Bronchial epithelial cell (primary cell): ENCODE data around the gene PRDM15. TPM values are rescaled to one million over a fixed set of nuclear protein-coding genes. Genes with fewer than 3 reads are reported as not detected.

Experiments used
- DNase-seq: peaks from one replicate; pipeline ENCODE4 v3.0.0-alpha.2; 2010; ENCODE audit warnings: low read depth
- FAIRE-seq: peaks from 2 replicates; lab custom pipeline; 2011; peaks lifted over from hg19 to GRCh38; lab: Jason Lieb, UNC
- H3K27me3 ChIP-seq: 2 replicates; pipeline ENCODE4 v1.5.1; 2011; ENCODE audit warnings: low read length; ENCODE audit not compliant: control insufficient read depth, insufficient read depth
- H3K36me3 ChIP-seq: 2 replicates; pipeline ENCODE4 v1.5.1; 2011; ENCODE audit warnings: low read length; ENCODE audit not compliant: control insufficient read depth, insufficient read depth
- H3K4me3 ChIP-seq: 2 replicates; pipeline ENCODE4 v1.5.1; 2011; ENCODE audit warnings: mild to moderate bottlenecking, low read depth, low read length, control low read depth
- CTCF ChIP-seq: IDR thresholded peaks from 2 replicates; pipeline ENCODE4 v1.5.1; 2011; ENCODE audit warnings: mild to moderate bottlenecking, moderate library complexity, low read length, control low read depth, inconsistent platforms; ENCODE audit not compliant: insufficient read depth, severe bottlenecking
- total RNA-seq: library from RNA; depleted of rRNA; stranded (reverse); fragments of >200 nt; gene quantifications from 2 replicates; pipeline ENCODE4 v1.2.1, GENCODE V29; 2014

PRDM15 gene
- total RNA-seq, 1 donor from 2014 or later = 6.1 TPM

DNA sequence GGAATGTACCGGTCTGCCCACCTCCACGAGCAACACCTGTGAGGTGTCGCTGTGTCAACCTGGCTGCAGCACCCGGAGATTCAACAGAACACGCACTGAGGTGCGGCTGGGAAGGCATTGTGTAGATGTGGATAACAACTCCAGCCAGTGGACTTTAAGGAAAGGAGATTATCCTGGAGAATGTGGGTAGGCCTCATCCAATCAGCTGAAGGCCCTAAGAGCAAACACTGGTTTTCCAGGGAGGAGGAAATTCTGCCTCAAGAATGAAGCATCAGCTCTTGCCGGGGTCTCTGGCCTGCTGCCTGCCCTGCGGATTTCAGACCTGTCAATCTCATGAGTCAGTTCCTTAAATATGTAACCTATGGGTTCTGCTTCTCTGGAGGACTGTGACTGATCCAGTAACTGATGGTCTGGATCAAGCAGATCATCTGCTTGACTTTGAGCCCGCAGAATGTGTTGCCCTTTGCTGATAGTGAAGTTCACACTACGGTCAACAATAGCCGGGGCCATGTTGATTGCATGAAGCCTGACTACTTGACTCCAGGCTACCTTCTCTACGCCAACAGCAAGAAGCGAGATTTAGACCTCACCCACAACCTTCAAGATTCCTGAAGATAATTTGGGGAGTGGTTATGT is 15.9 kb upstream of the PRDM15 start:
- peak; percentile 7 for FAIRE-seq
- H3K36me3 ChIP-seq = peaks cover 1% of the 10 kb centered on the region

GRCh38 chr21:41894511-41894910 is 15.4 kb upstream of the PRDM15 start:
- DNase-seq (no peak), FAIRE-seq (no peak)
- H3K4me3 ChIP-seq = no peak overlapping the region
- no peaks in the 10 kb centered on the region for H3K27me3 ChIP-seq
- no peak for TF ChIP-seq CTCF
- H3K36me3 ChIP-seq = peaks cover 1% of the 10 kb centered on the region

More for the DNA sequence above, 15.9 kb upstream of the PRDM15 start:
- DNase-seq = peak; percentile 49
- no peak for TF ChIP-seq CTCF
- Histone ChIP-seq H3K4me3 (no peak overlapping the region), H3K27me3 (no peaks in the 10 kb centered on the region)

DNA sequence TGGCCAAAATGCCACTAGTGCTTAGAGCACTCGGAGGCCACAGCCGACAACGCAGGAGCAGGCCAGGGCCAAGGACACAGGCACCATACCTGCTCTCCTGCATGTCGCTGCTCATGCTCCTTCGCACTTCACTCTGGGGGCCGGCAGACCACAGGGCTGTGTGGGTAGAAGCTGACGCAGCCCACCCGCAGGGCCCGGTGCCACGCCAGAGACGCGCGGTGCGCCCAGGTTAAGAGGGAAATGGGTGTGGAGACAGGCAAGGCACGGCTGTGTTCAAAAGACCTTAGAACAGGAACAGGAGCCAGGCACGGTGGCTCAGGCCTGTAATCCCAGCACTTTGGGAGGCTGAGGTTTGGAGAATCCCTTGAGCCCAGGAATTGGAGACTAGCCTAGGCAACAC is 13.6 kb upstream of the PRDM15 start:
- no peak for TF ChIP-seq CTCF
- Histone ChIP-seq H3K27me3 (no peaks in the 10 kb centered on the region), H3K36me3 (peaks cover 1% of the 10 kb centered on the region), H3K4me3 (no peak overlapping the region)
- DNase-seq (no peak), FAIRE-seq (no peak)

DNA sequence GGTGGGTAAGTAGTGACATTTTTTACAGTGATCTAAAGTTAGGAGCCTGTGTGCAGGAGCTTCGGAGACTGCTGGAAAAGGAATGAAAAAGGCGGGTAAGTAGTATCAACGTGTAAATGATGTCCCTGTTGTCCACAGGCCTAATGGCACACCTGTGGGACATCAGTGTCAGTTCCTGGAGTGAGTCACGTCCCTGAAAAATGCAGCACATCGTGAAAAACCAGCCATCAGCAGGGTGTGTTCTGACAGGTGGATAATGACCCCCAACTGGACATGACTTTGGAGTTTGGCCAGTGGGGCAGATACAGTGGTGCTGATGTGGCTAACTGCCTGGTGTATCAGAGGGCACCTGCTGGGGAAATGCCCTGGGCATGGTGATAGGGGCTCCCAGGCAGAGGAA is 12.0 kb upstream of the PRDM15 start:
- TF ChIP-seq CTCF = no peak
- no peak for DNase-seq
- no peak overlapping the region for H3K4me3 ChIP-seq
- peak; percentile 43 for FAIRE-seq
- peaks cover 1% of the 10 kb centered on the region for H3K36me3 ChIP-seq
- no peaks in the 10 kb centered on the region for H3K27me3 ChIP-seq

DNA sequence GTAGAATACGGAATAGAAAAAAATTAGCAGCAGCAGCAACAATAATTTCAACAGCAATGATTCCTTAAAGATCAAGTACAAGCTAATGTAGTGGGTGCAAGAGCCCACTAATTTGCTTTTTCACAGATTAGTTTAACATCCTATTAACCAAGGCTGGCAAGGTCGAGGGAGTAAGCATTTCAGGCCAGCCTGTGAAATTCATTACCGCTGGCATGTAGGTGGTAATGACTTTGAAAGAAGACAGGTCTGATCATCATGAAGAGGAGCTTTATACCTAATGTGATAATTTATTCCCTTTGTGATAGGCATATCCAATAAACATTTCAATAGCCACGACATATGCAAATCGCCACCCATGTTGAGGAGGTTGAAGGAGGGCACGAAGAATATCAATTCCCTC is 11.2 kb upstream of the PRDM15 start:
- DNase-seq (no peak), FAIRE-seq (no peak)
- TF ChIP-seq CTCF = no peak
- Histone ChIP-seq H3K36me3 (peaks cover 1% of the 10 kb centered on the region), H3K27me3 (no peaks in the 10 kb centered on the region), H3K4me3 (no peak overlapping the region)

GRCh38 chr21:41888749-41889376 is 9.7 kb upstream of the PRDM15 start:
- Histone ChIP-seq H3K4me3 (no peak overlapping the region), H3K27me3 (no peaks in the 10 kb centered on the region), H3K36me3 (no peaks in the 10 kb centered on the region)
- TF ChIP-seq CTCF = no peak
- FAIRE-seq (no peak), DNase-seq (no peak)
